SH-SY5Y (cell line): ENCODE results near the gene TMPO.

Source experiments
- GATA2 ChIP-seq: IDR thresholded peaks from 2 replicates; pipeline ENCODE4 v1.6.1; 2011; ENCODE audit warnings: mild to moderate bottlenecking, low read depth, low read length
- GATA3 ChIP-seq: IDR thresholded peaks from 2 replicates; pipeline ENCODE4 v1.6.1; 2011; ENCODE audit warnings: low read depth, mild to moderate bottlenecking, low read length, moderate library complexity

GRCh38 chr12:98579347-98579746 is 64.0 kb downstream of the TMPO start:
- TF ChIP-seq GATA3 (no peak), GATA2 (no peak)
